Breast epithelium (tissue), 3 donors: ENCODE results near the gene NRXN2.

Experiments
- CTCF ChIP-seq, 3 donors: fragments of 450-650 bp; IDR thresholded peaks; one replicate each; pipeline ENCODE4 v1.5.1; 2016 to 2017; ENCODE audit warnings: antibody characterized with exemption in 3 of 3, mild to moderate bottlenecking in 3 of 3, moderate library complexity in 3 of 3
- POLR2A ChIP-seq: fragments of 450-650 bp; IDR thresholded peaks from one replicate; pipeline ENCODE4 v1.6.1; 2016; ENCODE audit warnings: antibody characterized with exemption, mild to moderate bottlenecking, moderate library complexity

GRCh38 chr11:64681171-64681570, 41.8 kb downstream of the NRXN2 start:
- TF ChIP-seq CTCF (IDR thresholded peaks at IDR 0.05): no peak
- no peak for TF ChIP-seq POLR2A
